Neutrophil (primary cell): ENCODE results near the gene PPP1R3E.
A peak's percentile ranks its signal among the peaks of the same experiment; 100 is the strongest.

Experiments used
- H3K27ac ChIP-seq: fragments of 200-600 bp; sonication (generic); 2 replicates; pipeline ENCODE4 v1.5.1; 2016; ENCODE audit warnings: mild to moderate bottlenecking, moderate library complexity
- H3K27me3 ChIP-seq: fragments of 200-600 bp; sonication (generic); 2 replicates; pipeline ENCODE4 v1.6.0; 2016; ENCODE audit warnings: mild to moderate bottlenecking
- H3K36me3 ChIP-seq: fragments of 200-600 bp; sonication (generic); 2 replicates; pipeline ENCODE4 v1.5.1; 2017
- H3K4me1 ChIP-seq, 2 experiments: fragments of 200-600 bp in 1 of 2; sonication (generic) in 1 of 2; 1 replicate in 1 of 2; 2 replicates in 1 of 2; pipeline versions ENCODE4 v1.5.1 to v1.6.1; 2013 to 2016; ENCODE audit warnings: low read depth in 1 of 2, low read length in 1 of 2, mild to moderate bottlenecking in 1 of 2, moderate library complexity in 1 of 2; ENCODE audit not compliant: control insufficient read depth in 1 of 2, insufficient read depth in 1 of 2
- H3K4me3 ChIP-seq, 2 experiments: fragments of 200-600 bp in 1 of 2; sonication (generic) in 1 of 2; 1 replicate in 1 of 2; 2 replicates in 1 of 2; pipeline ENCODE4 v1.5.1; 2013 to 2016; ENCODE audit warnings: low read depth in 1 of 2, low read length in 1 of 2, mild to moderate bottlenecking in 1 of 2, moderate library complexity in 1 of 2
- H3K9me3 ChIP-seq: fragments of 200-600 bp; sonication (generic); 2 replicates; pipeline ENCODE4 v1.5.1; 2016
- TF ChIP-seq, protein P1 (sequence below): fragments of 200-600 bp; sonication (generic); IDR thresholded peaks from 2 replicates; pipeline ENCODE4 v1.5.1; 2016; ENCODE audit warnings: antibody characterized with exemption

Gene PPP1R3E

DNA sequence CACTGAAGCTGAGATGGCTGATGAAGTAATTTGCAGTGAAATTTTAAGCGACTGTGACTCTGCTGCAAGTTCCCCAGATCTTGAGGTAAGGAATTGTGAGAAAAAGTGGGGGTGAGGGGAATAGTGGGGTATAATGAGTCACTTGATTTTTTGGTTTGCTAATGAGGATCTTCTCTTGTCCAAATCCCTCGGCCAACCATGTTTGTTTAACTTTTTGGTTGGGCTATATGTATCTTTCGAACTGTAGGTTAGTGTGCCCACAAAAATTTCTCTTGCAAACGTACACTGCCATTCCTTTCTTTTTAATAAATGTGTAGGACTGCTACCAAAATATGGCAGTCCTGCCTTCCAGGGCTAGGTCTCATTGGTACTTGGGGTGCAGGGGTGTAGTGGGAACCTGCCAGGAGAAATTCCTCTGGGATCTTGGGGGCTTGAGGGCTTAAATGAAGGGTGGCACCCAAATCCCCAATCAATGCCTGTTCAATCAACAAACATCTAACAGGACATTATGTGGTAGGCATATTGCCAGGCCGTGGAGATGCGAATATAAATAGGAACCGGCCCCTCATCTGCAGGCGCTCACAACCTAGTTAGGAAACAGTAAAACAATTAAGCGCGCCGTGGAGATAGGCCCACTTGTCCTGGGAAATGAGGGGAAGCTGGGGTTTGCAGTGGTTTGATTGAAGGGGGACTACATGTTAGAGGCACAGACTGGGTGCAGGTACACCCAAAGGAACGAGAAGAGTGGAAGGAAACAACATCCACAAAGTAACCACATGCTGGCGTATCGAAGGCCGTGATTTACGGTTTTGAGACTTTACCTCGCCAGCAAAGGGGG is 17.3 kb upstream of the PPP1R3E start:
- Histone ChIP-seq H3K27ac (peak overlapping the region; percentile 94), H3K4me3 (peak overlapping the region; percentile 74 to 97), H3K27me3 (no peaks in the 10 kb centered on the region), H3K4me1 (peaks cover 24 to 25% of the 10 kb centered on the region in 2 experiments), H3K9me3 (no peaks in the 10 kb centered on the region), H3K36me3 (peaks cover 24% of the 10 kb centered on the region)
- TF ChIP-seq, protein P1, sequence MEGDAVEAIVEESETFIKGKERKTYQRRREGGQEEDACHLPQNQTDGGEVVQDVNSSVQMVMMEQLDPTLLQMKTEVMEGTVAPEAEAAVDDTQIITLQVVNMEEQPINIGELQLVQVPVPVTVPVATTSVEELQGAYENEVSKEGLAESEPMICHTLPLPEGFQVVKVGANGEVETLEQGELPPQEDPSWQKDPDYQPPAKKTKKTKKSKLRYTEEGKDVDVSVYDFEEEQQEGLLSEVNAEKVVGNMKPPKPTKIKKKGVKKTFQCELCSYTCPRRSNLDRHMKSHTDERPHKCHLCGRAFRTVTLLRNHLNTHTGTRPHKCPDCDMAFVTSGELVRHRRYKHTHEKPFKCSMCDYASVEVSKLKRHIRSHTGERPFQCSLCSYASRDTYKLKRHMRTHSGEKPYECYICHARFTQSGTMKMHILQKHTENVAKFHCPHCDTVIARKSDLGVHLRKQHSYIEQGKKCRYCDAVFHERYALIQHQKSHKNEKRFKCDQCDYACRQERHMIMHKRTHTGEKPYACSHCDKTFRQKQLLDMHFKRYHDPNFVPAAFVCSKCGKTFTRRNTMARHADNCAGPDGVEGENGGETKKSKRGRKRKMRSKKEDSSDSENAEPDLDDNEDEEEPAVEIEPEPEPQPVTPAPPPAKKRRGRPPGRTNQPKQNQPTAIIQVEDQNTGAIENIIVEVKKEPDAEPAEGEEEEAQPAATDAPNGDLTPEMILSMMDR = no peak

DNA sequence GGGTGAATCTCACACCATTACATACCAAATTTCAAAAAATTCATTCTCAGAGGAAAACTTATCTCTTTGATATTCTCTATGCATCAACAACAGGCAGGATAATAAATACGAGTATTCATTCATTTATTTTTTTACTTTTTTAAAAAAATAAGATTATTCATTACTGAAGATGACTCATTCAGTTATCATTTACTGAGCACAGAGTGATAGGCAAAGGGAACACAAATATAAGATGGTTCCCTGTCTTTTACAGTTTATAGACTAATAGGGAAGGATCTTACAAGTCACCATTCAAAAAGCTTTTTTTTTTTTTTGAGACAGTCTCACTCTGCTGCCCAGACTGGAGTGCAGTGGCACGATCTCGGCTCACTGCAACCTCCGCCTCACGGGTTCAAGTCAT is 13.6 kb upstream of the PPP1R3E start:
- H3K4me3 ChIP-seq = no peak overlapping the region
- no peaks in the 10 kb centered on the region for H3K9me3 ChIP-seq
- TF ChIP-seq, protein P1 = no peak
- peaks cover 8 to 9% of the 10 kb centered on the region in 2 experiments for H3K4me1 ChIP-seq
- H3K36me3 ChIP-seq = no peaks in the 10 kb centered on the region
- no peaks in the 10 kb centered on the region for H3K27me3 ChIP-seq
- H3K27ac ChIP-seq = no peak overlapping the region

DNA sequence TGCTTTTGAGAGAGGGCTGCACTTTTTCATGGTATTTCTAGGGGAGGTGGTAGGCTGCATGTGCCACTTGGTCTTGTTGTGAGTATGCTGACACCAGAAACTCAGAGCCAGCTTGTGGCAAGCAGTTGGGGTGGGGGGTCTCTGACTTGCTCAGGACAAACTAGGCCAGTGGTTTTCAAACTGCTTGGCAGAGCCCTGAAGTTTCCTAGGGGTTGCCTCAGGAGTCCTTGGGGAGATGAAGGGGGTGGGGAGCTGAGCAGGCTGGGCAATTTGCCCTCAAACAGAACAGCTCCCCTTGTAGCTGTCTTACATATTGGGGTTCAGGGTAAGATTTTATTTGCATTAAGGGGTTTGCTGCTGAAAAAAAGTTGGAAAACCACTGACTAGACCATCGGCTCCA is 7.9 kb upstream of the PPP1R3E start:
- H3K27me3 ChIP-seq = no peaks in the 10 kb centered on the region
- no peaks in the 10 kb centered on the region for H3K9me3 ChIP-seq
- peaks cover 20 to 22% of the 10 kb centered on the region in 2 experiments for H3K4me1 ChIP-seq
- no peak overlapping the region for H3K4me3 ChIP-seq
- H3K36me3 ChIP-seq = peaks cover 8% of the 10 kb centered on the region
- no peak overlapping the region for H3K27ac ChIP-seq
- TF ChIP-seq, protein P1 = no peak

DNA sequence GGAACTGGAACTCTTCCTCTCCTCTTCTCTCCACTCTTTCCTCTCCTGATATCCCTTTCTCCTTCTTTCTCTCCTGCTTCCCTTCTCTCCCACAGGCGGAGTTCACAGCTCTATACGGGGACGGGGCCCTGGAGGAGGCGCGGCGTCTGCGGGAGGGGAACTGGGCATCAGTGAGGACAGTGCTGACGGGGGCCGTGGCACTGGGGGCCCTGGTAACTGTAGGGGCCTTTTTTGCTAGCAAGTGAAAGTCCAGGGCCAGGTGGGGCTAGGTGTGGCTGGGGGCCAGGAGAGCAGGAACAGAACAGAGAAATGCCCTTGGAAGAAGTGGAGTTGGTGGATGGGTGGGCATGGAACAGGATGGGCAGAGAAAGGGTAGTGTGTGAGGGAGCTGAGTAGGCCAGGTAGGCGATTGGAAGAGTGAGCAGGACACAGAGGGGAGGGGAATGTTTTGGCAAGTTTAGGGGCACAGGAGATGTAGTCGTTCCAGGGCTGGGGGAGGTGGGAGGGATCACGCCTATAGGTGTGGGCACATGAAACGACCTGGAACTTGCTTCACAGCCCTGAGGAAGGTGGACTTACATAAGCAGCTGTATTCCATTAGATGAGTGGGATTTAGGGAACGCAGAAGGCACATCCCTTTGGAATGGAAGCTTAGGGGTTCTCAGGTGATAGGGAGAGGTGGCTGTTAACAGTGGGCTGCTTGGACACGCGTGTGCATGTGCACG is 6.2 kb upstream of the PPP1R3E start:
- H3K9me3 ChIP-seq = no peaks in the 10 kb centered on the region
- no peaks in the 10 kb centered on the region for H3K27me3 ChIP-seq
- peaks cover 20 to 23% of the 10 kb centered on the region in 2 experiments for H3K4me1 ChIP-seq
- TF ChIP-seq, protein P1 = no peak
- no peak overlapping the region for H3K4me3 ChIP-seq
- H3K36me3 ChIP-seq = peaks cover 8% of the 10 kb centered on the region
- H3K27ac ChIP-seq = no peak overlapping the region

DNA sequence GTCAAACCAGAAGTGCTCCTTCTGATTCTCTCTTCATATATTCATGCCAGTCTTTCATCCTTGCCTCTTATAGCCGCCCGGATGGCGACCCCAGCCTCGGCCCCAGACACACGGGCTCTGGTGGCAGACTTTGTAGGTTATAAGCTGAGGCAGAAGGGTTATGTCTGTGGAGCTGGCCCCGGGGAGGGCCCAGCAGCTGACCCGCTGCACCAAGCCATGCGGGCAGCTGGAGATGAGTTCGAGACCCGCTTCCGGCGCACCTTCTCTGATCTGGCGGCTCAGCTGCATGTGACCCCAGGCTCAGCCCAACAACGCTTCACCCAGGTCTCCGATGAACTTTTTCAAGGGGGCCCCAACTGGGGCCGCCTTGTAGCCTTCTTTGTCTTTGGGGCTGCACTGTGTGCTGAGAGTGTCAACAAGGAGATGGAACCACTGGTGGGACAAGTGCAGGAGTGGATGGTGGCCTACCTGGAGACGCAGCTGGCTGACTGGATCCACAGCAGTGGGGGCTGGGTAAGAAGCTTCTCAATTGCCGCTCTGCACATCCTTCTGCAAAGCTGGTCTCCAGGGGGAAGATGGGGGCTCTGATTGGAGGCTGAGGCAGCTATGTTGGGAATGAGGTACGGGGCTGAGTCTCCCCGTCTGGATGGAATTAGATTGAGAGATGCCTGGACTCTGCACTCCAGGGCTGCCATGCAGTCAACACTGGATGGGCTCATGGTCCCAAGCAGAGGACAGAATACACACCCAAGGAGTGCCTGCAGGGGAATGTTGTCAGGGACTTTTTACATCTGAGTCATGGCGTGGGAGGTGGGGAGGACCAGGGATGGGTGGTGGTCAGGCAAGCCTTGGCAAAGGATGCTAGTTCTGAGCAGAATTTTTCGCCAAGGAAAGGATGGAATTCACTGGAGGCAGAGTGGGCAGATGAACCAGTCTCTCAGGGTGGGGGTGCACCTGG is 5.3 kb upstream of the PPP1R3E start:
- Histone ChIP-seq H3K9me3 (no peaks in the 10 kb centered on the region), H3K27ac (peak overlapping the region; percentile 61), H3K27me3 (no peaks in the 10 kb centered on the region), H3K4me1 (peaks cover 22 to 25% of the 10 kb centered on the region in 2 experiments), H3K4me3 (no peak overlapping the region), H3K36me3 (peaks cover 8% of the 10 kb centered on the region)
- TF ChIP-seq, protein P1 = no peak
